ENCODE data around the gene LRRTM4.

GRCh38 chr2:76998704-76999103 is 523.5 kb downstream of the LRRTM4 start:
- TF ChIP-seq CTCF (IDR thresholded peaks at IDR 0.05) (no peak), POLR2A (IDR thresholded peaks at IDR 0.05) (no peak), EP300 (IDR thresholded peaks at IDR 0.05) (no peak), POLR2AphosphoS5 (IDR thresholded peaks at IDR 0.05) (no peak)

All from upper lobe of left lung (tissue), 4 donors.